RWPE2 (cell line): ENCODE results near the gene WWTR1.

Experiments
- ATAC-seq: fragments of 200-7000 bp; cut with Tn5 transposase; 3 replicates; pipeline ENCODE4 v1.9.1; 2021; ENCODE audit warnings: low read depth
- DNase-seq: peaks from one replicate; pipeline ENCODE4 v3.0.0-alpha.2; 2020; ENCODE audit warnings: low spot score
- H3K27ac ChIP-seq: fragments of 450-650 bp; 2 replicates; pipeline ENCODE4 v1.5.1; 2017; ENCODE audit warnings: mild to moderate bottlenecking; ENCODE audit not compliant: poor library complexity, severe bottlenecking
- H3K27me3 ChIP-seq: fragments of 250-450 bp; sonication (Bioruptor Pico); 2 replicates; pipeline ENCODE4 v1.5.1; 2021; ENCODE audit warnings: mild to moderate bottlenecking, moderate library complexity; ENCODE audit not compliant: insufficient read depth, poor library complexity, severe bottlenecking
- H3K36me3 ChIP-seq: fragments of 250-450 bp; sonication (Bioruptor Pico); 2 replicates; pipeline ENCODE4 v1.5.1; 2020; ENCODE audit warnings: low read depth, mild to moderate bottlenecking, moderate library complexity
- H3K4me1 ChIP-seq: fragments of 250-450 bp; sonication (Bioruptor Pico); 2 replicates; pipeline ENCODE4 v1.5.1; 2021; ENCODE audit warnings: mild to moderate bottlenecking, moderate library complexity; ENCODE audit not compliant: insufficient read depth, poor library complexity, severe bottlenecking
- H3K4me3 ChIP-seq: fragments of 250-450 bp; sonication (Bioruptor Pico); 2 replicates; pipeline ENCODE4 v1.5.1; 2021; ENCODE audit warnings: mild to moderate bottlenecking, moderate library complexity; ENCODE audit not compliant: severe bottlenecking
- H3K9me3 ChIP-seq: fragments of 250-450 bp; sonication (Bioruptor Pico); 2 replicates; pipeline ENCODE4 v1.5.1; 2021; ENCODE audit warnings: mild to moderate bottlenecking, moderate library complexity; ENCODE audit not compliant: severe bottlenecking
- CTCF ChIP-seq: fragments of 450-650 bp; IDR thresholded peaks from one replicate; pipeline ENCODE4 v1.5.1; 2017; ENCODE audit warnings: mild to moderate bottlenecking, moderate library complexity; ENCODE audit not compliant: poor library complexity, severe bottlenecking

The WWTR1 gene

GRCh38 chr3:149643482-149643798 is 14.4 kb downstream of the WWTR1 start:
- ATAC-seq (no peak), DNase-seq (no peak)
- H3K9me3 ChIP-seq: no peaks in the 10 kb centered on the region
- TF ChIP-seq CTCF: no peak
- peaks cover 22% of the 10 kb centered on the region for H3K4me1 ChIP-seq
- no peak overlapping the region for H3K4me3 ChIP-seq
- no peaks in the 10 kb centered on the region for H3K27me3 ChIP-seq
- H3K36me3 ChIP-seq: peaks cover 28% of the 10 kb centered on the region
- no peak overlapping the region for H3K27ac ChIP-seq

GRCh38 chr3:149640976-149641728 is 16.7 kb downstream of the WWTR1 start:
- H3K4me1 ChIP-seq: peaks cover 2% of the 10 kb centered on the region
- H3K27me3 ChIP-seq: no peaks in the 10 kb centered on the region
- TF ChIP-seq CTCF: no peak
- no peak overlapping the region for H3K4me3 ChIP-seq
- ATAC-seq (no peak), DNase-seq (no peak)
- H3K36me3 ChIP-seq: peaks cover 17% of the 10 kb centered on the region; the same call in 1 of the 2 replicates
- H3K27ac ChIP-seq: no peak overlapping the region
- no peaks in the 10 kb centered on the region for H3K9me3 ChIP-seq

GRCh38 chr3:149639093-149639486 is 18.7 kb downstream of the WWTR1 start:
- peaks cover 2% of the 10 kb centered on the region for H3K4me1 ChIP-seq
- H3K9me3 ChIP-seq: no peaks in the 10 kb centered on the region
- H3K36me3 ChIP-seq: peaks cover 10% of the 10 kb centered on the region; the same call in 1 of the 2 replicates
- no peak overlapping the region for H3K27ac ChIP-seq
- ATAC-seq (peak; percentile 14; the same call in 1 of the 3 replicates), DNase-seq (no peak)
- no peaks in the 10 kb centered on the region for H3K27me3 ChIP-seq
- no peak overlapping the region for H3K4me3 ChIP-seq
- no peak for TF ChIP-seq CTCF

- peak; percentile 33; the same call in 2 of the 3 replicates for ATAC-seq
- no peak overlapping the region for H3K27ac ChIP-seq
Observed at GRCh38 chr3:149638228-149639092, 19.4 kb downstream of the WWTR1 start.

More at GRCh38 chr3:149638228-149639092, 19.4 kb downstream of the WWTR1 start:
- Histone ChIP-seq H3K27me3 (no peaks in the 10 kb centered on the region), H3K4me1 (peaks cover 2% of the 10 kb centered on the region), H3K9me3 (no peaks in the 10 kb centered on the region), H3K4me3 (no peak overlapping the region), H3K36me3 (peaks cover 12% of the 10 kb centered on the region; the same call in 1 of the 2 replicates)
- no peak for DNase-seq
- TF ChIP-seq CTCF: no peak
